HUES6 (cell line): Measurements from ENCODE around the gene GJB4.

Experiments
- H3K27ac ChIP-seq: 2 replicates; pipeline ENCODE4 v1.7.0; 2013; ENCODE audit warnings: low read depth, mild to moderate bottlenecking, low read length, inconsistent platforms
- H3K27me3 ChIP-seq: 2 replicates; pipeline ENCODE4 v1.6.1; 2013; ENCODE audit warnings: low read length; ENCODE audit not compliant: control insufficient read depth, insufficient read depth
- H3K36me3 ChIP-seq: 2 replicates; pipeline ENCODE4 v1.6.1; 2013; ENCODE audit warnings: low read length; ENCODE audit not compliant: control insufficient read depth, insufficient read depth
- H3K4me1 ChIP-seq: 2 replicates; pipeline ENCODE4 v1.6.1; 2013; ENCODE audit warnings: low read length; ENCODE audit not compliant: control insufficient read depth, insufficient read depth
- H3K4me3 ChIP-seq: 2 replicates; pipeline ENCODE4 v1.5.1; 2013; ENCODE audit warnings: low read depth, low read length
- H3K9ac ChIP-seq: one replicate; pipeline ENCODE4 v1.6.1; 2013; ENCODE audit warnings: mild to moderate bottlenecking, low read length
- H3K9me3 ChIP-seq: 2 replicates; pipeline ENCODE4 v1.6.1; 2013; ENCODE audit warnings: low read depth, low read length; ENCODE audit not compliant: control insufficient read depth, insufficient read depth

Gene GJB4

DNA sequence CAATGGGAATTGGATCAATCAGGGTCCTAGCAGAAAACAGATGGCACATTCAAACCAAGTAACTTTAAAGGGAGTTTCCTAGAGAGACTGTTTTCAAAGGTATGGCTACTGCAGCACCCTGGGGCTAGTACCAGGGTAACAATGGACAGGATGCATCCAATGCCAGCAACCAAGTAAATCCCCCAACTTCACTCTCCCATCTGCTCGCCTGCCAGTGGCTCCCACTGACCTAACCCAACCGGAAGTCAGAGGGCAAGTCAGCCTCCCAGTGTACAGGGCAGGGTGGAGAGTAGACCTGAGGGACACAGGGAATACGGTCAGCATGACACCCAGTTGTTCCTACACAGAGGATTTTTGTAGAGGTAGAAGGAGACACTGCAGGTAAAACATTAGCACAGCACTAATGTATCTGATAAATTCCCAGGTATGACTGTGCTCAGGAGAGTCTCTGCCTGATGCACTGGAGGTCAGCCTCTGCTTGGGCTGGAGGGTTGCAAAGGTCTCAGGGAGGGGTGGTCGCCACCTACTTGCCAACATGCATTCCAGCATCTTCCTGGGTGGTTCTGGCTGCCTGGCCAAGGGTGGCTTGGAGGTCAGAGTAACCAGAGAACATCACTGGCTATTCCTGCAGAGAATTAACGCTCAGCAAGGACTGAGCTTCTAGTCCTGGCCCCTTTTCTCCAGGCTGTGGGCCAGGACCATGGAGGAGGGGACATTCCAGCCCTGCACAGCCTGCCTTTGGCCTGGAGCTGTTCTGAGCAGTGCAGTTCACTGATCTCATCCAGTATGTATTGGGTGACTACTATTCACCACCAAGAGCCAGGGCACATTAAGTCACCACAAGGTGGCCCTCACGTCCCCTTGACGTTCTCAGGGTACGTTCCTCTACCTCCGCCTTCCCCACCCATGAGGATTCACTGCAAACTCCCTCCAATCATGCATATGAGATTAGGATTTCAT, 28.2 kb downstream of the GJB4 start:
- no peak overlapping the region for H3K27ac ChIP-seq
- no peak overlapping the region for H3K9ac ChIP-seq
- no peaks in the 10 kb centered on the region for H3K36me3 ChIP-seq
- H3K27me3 ChIP-seq, result peaks cover 23% of the 10 kb centered on the region
- no peaks in the 10 kb centered on the region for H3K9me3 ChIP-seq
- peaks cover 6% of the 10 kb centered on the region for H3K4me1 ChIP-seq
- H3K4me3 ChIP-seq, result no peak overlapping the region

DNA sequence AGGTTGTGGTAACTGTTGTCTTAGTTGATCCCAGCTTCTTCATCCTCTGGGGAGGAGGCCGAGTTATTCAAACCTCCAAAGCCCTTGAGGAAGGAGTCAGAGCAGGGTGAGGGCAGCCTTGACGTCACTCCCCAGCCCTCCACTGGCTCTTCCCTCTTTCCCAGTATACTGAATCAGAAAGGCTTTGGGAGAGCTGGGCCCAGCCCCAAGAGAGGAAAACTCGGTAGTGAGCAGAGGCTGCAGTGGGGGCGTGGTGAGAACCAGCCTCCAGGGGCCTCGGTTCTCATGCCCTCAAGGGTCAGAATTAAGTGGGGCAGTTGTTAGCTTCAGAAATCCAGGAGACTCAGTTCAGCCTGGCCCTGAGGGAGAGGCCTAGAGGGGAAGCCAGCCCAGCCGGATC, 31.4 kb downstream of the GJB4 start:
- Histone ChIP-seq H3K27me3 (peaks cover 36% of the 10 kb centered on the region), H3K36me3 (no peaks in the 10 kb centered on the region), H3K4me1 (peaks cover 6% of the 10 kb centered on the region), H3K4me3 (no peak overlapping the region), H3K9me3 (no peaks in the 10 kb centered on the region), H3K9ac (no peak overlapping the region), H3K27ac (no peak overlapping the region)

DNA sequence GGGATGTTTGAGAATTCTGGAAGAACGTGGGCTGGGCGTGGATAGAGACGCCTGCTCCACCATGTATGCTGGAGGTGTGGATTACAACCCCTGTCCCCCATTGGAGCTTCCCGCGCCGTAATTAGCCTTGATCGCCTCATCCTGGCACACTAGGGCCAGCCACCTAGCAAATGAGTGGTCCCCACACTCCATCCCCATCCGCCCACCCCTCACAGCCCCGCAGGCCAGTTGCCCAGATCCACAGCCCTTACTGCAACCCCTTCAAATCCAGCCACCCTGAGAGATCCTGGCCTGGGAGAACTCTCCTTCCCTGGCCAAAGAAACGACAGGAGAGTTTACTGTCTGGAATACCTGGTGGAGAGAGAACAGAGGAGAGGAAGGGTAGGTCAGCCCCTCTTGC, 32.9 kb downstream of the GJB4 start:
- Histone ChIP-seq H3K9me3 (no peaks in the 10 kb centered on the region), H3K4me1 (peaks cover 11% of the 10 kb centered on the region), H3K27me3 (peaks cover 36% of the 10 kb centered on the region), H3K27ac (no peak overlapping the region), H3K4me3 (peak overlapping the region; percentile 59), H3K36me3 (no peaks in the 10 kb centered on the region), H3K9ac (no peak overlapping the region)

DNA sequence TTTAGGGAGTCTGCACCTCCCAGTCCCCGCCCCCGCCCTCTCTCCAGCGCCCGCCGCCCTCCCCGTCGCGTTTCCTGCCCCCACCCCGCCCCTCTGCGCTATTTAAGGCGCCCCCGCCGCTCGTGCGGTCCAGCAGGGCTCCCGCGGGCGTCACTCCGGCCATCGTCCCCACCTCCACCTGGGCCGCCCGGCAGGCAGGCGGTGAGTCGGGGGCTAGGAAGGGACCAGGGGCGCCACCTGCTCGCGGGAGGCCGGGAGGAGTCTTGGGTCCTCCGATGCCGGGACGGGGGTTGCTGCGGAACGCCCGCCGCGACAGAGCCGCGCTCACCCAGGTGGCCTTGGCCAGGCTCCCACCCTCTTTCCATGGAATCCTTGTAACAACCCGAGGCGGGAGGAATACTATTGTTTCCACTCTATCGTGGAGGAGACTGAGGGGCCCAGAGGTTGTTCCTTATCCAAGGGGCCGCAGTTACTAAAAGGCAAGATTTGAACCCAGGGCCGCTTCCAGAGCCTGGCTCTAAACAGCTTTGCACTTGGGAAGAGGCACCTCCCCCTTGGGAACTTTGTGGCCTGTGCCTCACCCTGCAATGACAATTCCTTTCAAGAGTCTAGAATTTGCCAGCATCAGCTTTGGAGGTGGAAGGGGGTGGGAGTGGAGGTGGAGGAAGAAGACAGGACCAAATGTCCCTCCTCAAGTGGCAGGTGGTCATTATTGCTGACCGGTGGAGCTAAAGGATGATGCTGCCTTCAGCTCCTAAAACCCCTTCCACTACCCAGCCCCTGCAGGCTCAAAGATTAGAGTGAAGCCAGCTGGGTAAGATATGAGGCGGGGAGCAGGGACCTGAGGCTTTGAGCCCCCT, 33.6 kb downstream of the GJB4 start, which contains the start of gene GJA4:
TSS of gene GJA4 (plus strand) at position 132 of the 860 bp plus-strand sequence. CDS start 1,215 bp downstream, outside the sequence.
- no peak within 1 kb of the TSS for H3K9ac ChIP-seq
- H3K27ac ChIP-seq, result no peak within 1 kb of the TSS

DNA sequence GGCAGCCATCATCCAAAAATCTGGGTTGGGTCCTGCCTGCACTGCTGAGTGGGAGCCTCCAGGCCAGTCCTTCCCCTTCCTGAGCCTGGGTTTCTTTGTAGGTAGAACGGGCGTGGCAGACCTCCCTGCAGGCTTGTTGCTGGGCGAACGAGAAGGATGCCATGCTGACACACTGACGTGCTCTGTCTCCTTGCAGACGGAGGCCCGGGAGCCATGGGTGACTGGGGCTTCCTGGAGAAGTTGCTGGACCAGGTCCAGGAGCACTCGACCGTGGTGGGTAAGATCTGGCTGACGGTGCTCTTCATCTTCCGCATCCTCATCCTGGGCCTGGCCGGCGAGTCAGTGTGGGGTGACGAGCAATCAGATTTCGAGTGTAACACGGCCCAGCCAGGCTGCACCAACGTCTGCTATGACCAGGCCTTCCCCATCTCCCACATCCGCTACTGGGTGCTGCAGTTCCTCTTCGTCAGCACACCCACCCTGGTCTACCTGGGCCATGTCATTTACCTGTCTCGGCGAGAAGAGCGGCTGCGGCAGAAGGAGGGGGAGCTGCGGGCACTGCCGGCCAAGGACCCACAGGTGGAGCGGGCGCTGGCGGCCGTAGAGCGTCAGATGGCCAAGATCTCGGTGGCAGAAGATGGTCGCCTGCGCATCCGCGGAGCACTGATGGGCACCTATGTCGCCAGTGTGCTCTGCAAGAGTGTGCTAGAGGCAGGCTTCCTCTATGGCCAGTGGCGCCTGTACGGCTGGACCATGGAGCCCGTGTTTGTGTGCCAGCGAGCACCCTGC, 34.7 kb downstream of the GJB4 start:
- no peak overlapping the region for H3K27ac ChIP-seq
- no peaks in the 10 kb centered on the region for H3K36me3 ChIP-seq
- peaks cover 36% of the 10 kb centered on the region for H3K27me3 ChIP-seq
- no peak overlapping the region for H3K9ac ChIP-seq
- H3K4me1 ChIP-seq, result peaks cover 5% of the 10 kb centered on the region
- H3K4me3 ChIP-seq, result no peak overlapping the region
- no peaks in the 10 kb centered on the region for H3K9me3 ChIP-seq

More for the DNA sequence above, 33.6 kb downstream of the GJB4 start, which contains the start of gene GJA4:
- Histone ChIP-seq H3K9me3 (no peaks in the 10 kb centered on the region), H3K4me3 (peak within 1 kb of the TSS; percentile 59), H3K36me3 (no peaks in the 10 kb centered on the region), H3K4me1 (peaks cover 5% of the 10 kb centered on the region), H3K27me3 (peaks cover 36% of the 10 kb centered on the region)

DNA sequence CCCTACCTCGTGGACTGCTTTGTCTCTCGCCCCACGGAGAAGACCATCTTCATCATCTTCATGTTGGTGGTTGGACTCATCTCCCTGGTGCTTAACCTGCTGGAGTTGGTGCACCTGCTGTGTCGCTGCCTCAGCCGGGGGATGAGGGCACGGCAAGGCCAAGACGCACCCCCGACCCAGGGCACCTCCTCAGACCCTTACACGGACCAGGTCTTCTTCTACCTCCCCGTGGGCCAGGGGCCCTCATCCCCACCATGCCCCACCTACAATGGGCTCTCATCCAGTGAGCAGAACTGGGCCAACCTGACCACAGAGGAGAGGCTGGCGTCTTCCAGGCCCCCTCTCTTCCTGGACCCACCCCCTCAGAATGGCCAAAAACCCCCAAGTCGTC, 35.2 kb downstream of the GJB4 start:
- H3K4me3 ChIP-seq, result no peak overlapping the region
- H3K36me3 ChIP-seq, result no peaks in the 10 kb centered on the region
- peaks cover 5% of the 10 kb centered on the region for H3K4me1 ChIP-seq
- H3K9ac ChIP-seq, result no peak overlapping the region
- H3K27ac ChIP-seq, result no peak overlapping the region
- H3K27me3 ChIP-seq, result peaks cover 36% of the 10 kb centered on the region
- no peaks in the 10 kb centered on the region for H3K9me3 ChIP-seq

DNA sequence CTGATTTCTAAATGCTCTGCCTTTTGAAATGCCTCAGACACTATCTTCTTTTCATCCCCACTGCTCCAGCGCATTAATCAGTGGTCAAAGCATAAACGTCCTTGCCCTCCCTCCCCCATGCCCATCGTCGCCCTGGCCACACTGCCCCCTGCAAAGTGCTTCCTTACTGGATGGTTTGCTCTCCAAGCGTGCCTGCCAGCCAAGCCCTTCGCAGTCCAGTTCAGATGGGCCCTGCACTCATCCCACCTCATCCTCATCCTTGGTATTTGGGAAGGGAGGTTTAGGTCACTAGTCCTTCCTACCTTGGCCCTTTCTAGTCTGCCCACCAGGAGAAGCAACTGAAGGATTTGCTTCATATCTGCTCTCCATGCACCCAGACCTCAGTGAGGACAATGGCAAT, 36.4 kb downstream of the GJB4 start:
- no peak overlapping the region for H3K27ac ChIP-seq
- peaks cover 33% of the 10 kb centered on the region for H3K27me3 ChIP-seq
- no peaks in the 10 kb centered on the region for H3K36me3 ChIP-seq
- H3K9ac ChIP-seq, result no peak overlapping the region
- H3K9me3 ChIP-seq, result no peaks in the 10 kb centered on the region
- H3K4me3 ChIP-seq, result no peak overlapping the region
- H3K4me1 ChIP-seq, result peaks cover 5% of the 10 kb centered on the region

DNA sequence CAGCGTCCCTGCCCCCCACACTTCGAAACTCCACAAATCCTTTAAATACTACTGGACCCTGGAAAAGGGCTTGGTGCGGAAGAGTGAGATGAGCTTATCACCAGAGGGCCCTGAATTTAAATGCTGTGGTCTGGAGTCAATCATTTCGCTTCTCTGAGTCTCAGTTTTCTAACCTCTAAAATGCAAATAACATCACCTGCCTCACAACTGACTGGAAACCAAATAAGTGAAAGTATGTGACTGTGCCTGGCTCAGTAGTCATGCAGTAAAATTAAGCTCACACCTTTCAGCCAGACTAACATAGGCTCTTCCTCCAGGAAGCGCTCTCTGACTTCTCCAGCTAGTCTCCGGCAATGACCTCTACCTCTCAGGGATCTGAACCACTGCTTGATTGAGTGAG, 37.5 kb downstream of the GJB4 start:
- no peaks in the 10 kb centered on the region for H3K9me3 ChIP-seq
- no peak overlapping the region for H3K4me3 ChIP-seq
- H3K27me3 ChIP-seq, result peaks cover 25% of the 10 kb centered on the region

DNA sequence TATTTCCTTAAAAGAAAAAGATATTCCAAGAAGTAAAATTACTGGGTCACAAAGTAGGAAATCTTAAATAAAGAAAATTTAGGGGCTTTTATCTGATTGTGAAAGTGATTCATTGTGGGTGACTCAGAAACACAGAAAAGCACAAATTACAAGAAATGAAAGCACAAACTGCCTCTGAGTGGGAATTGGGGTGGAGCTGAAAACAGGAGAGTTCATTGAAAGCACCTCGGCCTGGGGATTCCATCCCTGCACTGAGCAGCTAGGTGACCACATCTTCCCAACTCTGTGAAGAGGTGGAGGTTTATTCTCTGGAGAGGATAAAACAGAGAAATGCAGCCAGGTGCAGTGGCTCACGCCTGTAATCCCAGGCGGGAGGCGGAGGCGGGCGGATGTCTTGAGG, 40.7 kb downstream of the GJB4 start:
- H3K4me1 ChIP-seq, result peaks cover 5% of the 10 kb centered on the region
- H3K9me3 ChIP-seq, result no peaks in the 10 kb centered on the region; the same call in 1 of the 2 replicates
- no peaks in the 10 kb centered on the region for H3K36me3 ChIP-seq

More for the DNA sequence above, 37.5 kb downstream of the GJB4 start:
- no peak overlapping the region for H3K27ac ChIP-seq
- H3K36me3 ChIP-seq, result no peaks in the 10 kb centered on the region
- no peak overlapping the region for H3K9ac ChIP-seq
- H3K4me1 ChIP-seq, result peaks cover 5% of the 10 kb centered on the region

DNA sequence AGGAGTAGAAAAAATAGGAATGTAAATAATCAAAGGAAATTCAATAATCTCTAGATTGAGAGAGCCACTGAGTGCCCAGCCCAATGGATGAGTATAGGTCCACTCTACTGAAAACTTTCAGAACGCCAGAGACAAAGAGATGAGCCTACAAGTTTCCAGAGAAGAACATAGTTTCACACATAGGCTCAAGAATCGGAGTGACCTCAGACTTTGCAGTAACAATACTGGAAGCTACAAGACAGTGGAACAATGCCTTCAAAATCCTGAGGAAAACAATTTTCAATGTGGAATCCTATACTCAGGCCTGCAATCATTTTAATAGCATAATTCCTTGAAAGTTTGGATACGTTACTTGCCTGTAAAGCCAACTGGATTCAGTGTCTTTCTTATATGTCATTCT, 44.2 kb downstream of the GJB4 start:
- H3K36me3 ChIP-seq, result no peaks in the 10 kb centered on the region
- no peak overlapping the region for H3K27ac ChIP-seq
- H3K9ac ChIP-seq, result no peak overlapping the region
- H3K4me3 ChIP-seq, result no peak overlapping the region
- H3K4me1 ChIP-seq, result no peaks in the 10 kb centered on the region
- H3K27me3 ChIP-seq, result no peaks in the 10 kb centered on the region
- no peaks in the 10 kb centered on the region; the same call in 1 of the 2 replicates for H3K9me3 ChIP-seq

More for the DNA sequence above, 40.7 kb downstream of the GJB4 start:
- no peak overlapping the region for H3K27ac ChIP-seq
- no peak overlapping the region for H3K9ac ChIP-seq
- H3K4me3 ChIP-seq, result no peak overlapping the region
- no peaks in the 10 kb centered on the region; the same call in 1 of the 2 replicates for H3K27me3 ChIP-seq
